ENCODE measurements around the gene TSPAN31. TPM values are rescaled to one million over a fixed set of nuclear protein-coding genes. Genes with fewer than 3 reads are reported as not detected.

TSPAN31 gene
- total and polyA plus RNA-seq, 2 of the 8 experiments (the other 6 are each of a cell fraction or from before 2014, with no cell fraction given): 15.8 to 31.4 TPM

GRCh38 chr12:57724936-57725740 lies 19.7 kb upstream of the TSPAN31 start (continued):
- TF ChIP-seq GTF2F1 (IDR thresholded peaks at IDR 0.05; ENCODE audit: borderline replicate concordance, low read depth, low read length) (no peak), GABPA (IDR thresholded peaks at IDR 0.05; ENCODE audit: borderline replicate concordance, insufficient read depth, low read length) (no peak), FOSL1 (IDR thresholded peaks at IDR 0.05; ENCODE audit: insufficient read depth, low read depth, low read length) (no peak), CTBP2 (IDR thresholded peaks at IDR 0.05; ENCODE audit: borderline replicate concordance, insufficient read depth, insufficient read length, low read length) (no peak), NRF1 (IDR thresholded peaks at IDR 0.05; ENCODE audit: low read depth, low read length) (no peak), TBP (IDR thresholded peaks at IDR 0.05; ENCODE audit: low read depth, low read length) (no peak)
- TF ChIP-seq, protein P1, sequence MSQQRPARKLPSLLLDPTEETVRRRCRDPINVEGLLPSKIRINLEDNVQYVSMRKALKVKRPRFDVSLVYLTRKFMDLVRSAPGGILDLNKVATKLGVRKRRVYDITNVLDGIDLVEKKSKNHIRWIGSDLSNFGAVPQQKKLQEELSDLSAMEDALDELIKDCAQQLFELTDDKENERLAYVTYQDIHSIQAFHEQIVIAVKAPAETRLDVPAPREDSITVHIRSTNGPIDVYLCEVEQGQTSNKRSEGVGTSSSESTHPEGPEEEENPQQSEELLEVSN (IDR thresholded peaks at IDR 0.05): no peak
- TF ChIP-seq, protein P2, sequence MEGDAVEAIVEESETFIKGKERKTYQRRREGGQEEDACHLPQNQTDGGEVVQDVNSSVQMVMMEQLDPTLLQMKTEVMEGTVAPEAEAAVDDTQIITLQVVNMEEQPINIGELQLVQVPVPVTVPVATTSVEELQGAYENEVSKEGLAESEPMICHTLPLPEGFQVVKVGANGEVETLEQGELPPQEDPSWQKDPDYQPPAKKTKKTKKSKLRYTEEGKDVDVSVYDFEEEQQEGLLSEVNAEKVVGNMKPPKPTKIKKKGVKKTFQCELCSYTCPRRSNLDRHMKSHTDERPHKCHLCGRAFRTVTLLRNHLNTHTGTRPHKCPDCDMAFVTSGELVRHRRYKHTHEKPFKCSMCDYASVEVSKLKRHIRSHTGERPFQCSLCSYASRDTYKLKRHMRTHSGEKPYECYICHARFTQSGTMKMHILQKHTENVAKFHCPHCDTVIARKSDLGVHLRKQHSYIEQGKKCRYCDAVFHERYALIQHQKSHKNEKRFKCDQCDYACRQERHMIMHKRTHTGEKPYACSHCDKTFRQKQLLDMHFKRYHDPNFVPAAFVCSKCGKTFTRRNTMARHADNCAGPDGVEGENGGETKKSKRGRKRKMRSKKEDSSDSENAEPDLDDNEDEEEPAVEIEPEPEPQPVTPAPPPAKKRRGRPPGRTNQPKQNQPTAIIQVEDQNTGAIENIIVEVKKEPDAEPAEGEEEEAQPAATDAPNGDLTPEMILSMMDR (IDR thresholded peaks at IDR 0.05; ENCODE audit: control extremely low read depth in 1 of 3, insufficient read depth in 1 of 3, low read depth in 1 of 3, low read length in 3 of 3): no peak

Data from H1 (cell line).